IMR-90 (cell line): Measurements from ENCODE around the gene ULK2.

Experiments
- BHLHE40 ChIP-seq: fragments of 150-350 bp; IDR thresholded peaks from 2 replicates; pipeline ENCODE4 v1.6.1; 2016; ENCODE audit warnings: mild to moderate bottlenecking, low read depth, low read length
- CEBPB ChIP-seq: IDR thresholded peaks from 2 replicates; pipeline ENCODE4 v1.6.1; 2012; ENCODE audit warnings: low read depth, low read length, improper control_type of control experiment
- CTCF ChIP-seq: conservative IDR thresholded peaks from 2 replicates; pipeline ENCODE4 v1.5.1; 2012; ENCODE audit warnings: mild to moderate bottlenecking, low read depth, low read length, improper control_type of control experiment
- MAFK ChIP-seq: IDR thresholded peaks from 2 replicates; pipeline ENCODE4 v1.6.1; 2012; ENCODE audit warnings: low read depth, low read length, improper control_type of control experiment
- MAZ ChIP-seq: IDR thresholded peaks from 2 replicates; pipeline ENCODE4 v1.6.1; 2012; ENCODE audit warnings: low read depth, mild to moderate bottlenecking, low read length, improper control_type of control experiment, moderate library complexity, borderline replicate concordance
- MXI1 ChIP-seq: IDR thresholded peaks from 2 replicates; pipeline ENCODE4 v1.6.1; 2012; ENCODE audit warnings: low read depth, mild to moderate bottlenecking, low read length, moderate library complexity, borderline replicate concordance
- NFE2L2 ChIP-seq: fragments of 150-350 bp; IDR thresholded peaks from 2 replicates; pipeline ENCODE4 v1.6.1; 2016; ENCODE audit warnings: low read depth, mild to moderate bottlenecking, low read length
- POLR2A ChIP-seq: IDR thresholded peaks from 2 replicates; pipeline ENCODE4 v1.6.1; 2012; ENCODE audit warnings: mild to moderate bottlenecking, low read depth, low read length
- RAD21 ChIP-seq: IDR thresholded peaks from 2 replicates; pipeline ENCODE4 v1.6.1; 2012; ENCODE audit warnings: low read length, improper control_type of control experiment
- RFX5 ChIP-seq: IDR thresholded peaks from 2 replicates; pipeline ENCODE4 v1.8.0; 2012; ENCODE audit warnings: low read depth, mild to moderate bottlenecking, low read length, moderate library complexity
- SMC3 ChIP-seq: fragments of 150-350 bp; IDR thresholded peaks from 2 replicates; pipeline ENCODE4 v1.6.1; 2016; ENCODE audit warnings: low read depth, mild to moderate bottlenecking, antibody characterized with exemption, low read length, moderate library complexity
- USF2 ChIP-seq: fragments of 150-350 bp; IDR thresholded peaks from 2 replicates; pipeline ENCODE4 v1.6.1; 2017; ENCODE audit warnings: mild to moderate bottlenecking, antibody characterized with exemption, low read length, low read depth

GRCh38 chr17:19766421-19767270 is 101.1 kb downstream of the ULK2 start:
- TF ChIP-seq BHLHE40 (no peak), RFX5 (no peak), CTCF (peak; percentile 89), CEBPB (no peak), MAZ (no peak), USF2 (no peak), POLR2A (no peak), MAFK (no peak), SMC3 (peak; percentile 78), RAD21 (peak; percentile 92), MXI1 (no peak), NFE2L2 (no peak)
